HepG2 (cell line): ENCODE data around the gene PYGB. TPM values are rescaled to one million over a fixed set of nuclear protein-coding genes. Genes with fewer than 3 reads are reported as not detected.

Experiments
- ATAC-seq: fragments of 200-7000 bp; cut with Tn5 transposase; 3 replicates; pipeline ENCODE4 v1.9.1; 2020; ENCODE audit warnings: mild to moderate bottlenecking, moderate library complexity
- BruUV-seq: library from RNA; stranded (reverse); fragments of 400-500 nt; replicated peaks from 2 replicates; lab custom pipeline; 2021; lab: Mats Ljungman, UMichigan
- CTCF ChIA-PET: fragments of 300-600 bp; formaldehyde crosslinking; extraction: SDS; loops from one replicate; lab custom pipeline; 2021; ENCODE audit warnings: low total read pairs, inconsistent platforms, low intra/inter-chr PET ratio; lab: Yijun Ruan, JAX
- POLR2A ChIA-PET: fragments of 350-600 bp; sonication (Branson Sonifier 250); formaldehyde crosslinking; loops from one replicate; lab custom pipeline; 2020; ENCODE audit warnings: antibody characterized with exemption, inconsistent platforms; lab: Yijun Ruan, JAX
- DNase-seq: peaks from one replicate; pipeline ENCODE4 v3.0.0-alpha.2; 2015; ENCODE audit warnings: low spot score
- FAIRE-seq: peaks from 3 replicates; lab custom pipeline; 2011; peaks lifted over from hg19 to GRCh38; lab: Jason Lieb, UNC
- H2AFZ ChIP-seq: one replicate; pipeline ENCODE4 v1.6.1; 2011; ENCODE audit warnings: low read length, inconsistent platforms
- H3K27ac ChIP-seq: fragments of 300-600 bp; 3 replicates; pipeline ENCODE4 v1.8.0; 2011; ENCODE audit warnings: mixed run types, mild to moderate bottlenecking, mixed read lengths, low read length, inconsistent platforms; ENCODE audit not compliant: insufficient read depth; ENCODE audit errors: extremely low read length
- H3K27me3 ChIP-seq, 2 experiments: fragments of 200-600 bp in 1 of 2; 2 replicates in 1 of 2; 3 replicates in 1 of 2; pipeline versions ENCODE4 v1.6.0 to v1.8.0; 2011; ENCODE audit warnings: low read length in 2 of 2, mild to moderate bottlenecking in 2 of 2, moderate library complexity in 2 of 2, inconsistent platforms in 1 of 2; ENCODE audit not compliant: insufficient read depth in 2 of 2, control insufficient read depth in 1 of 2
- H3K36me3 ChIP-seq, 2 experiments: fragments of 200-600 bp in 1 of 2; replicated peaks in 1 of 2; 2 replicates in 1 of 2; 3 replicates in 1 of 2; pipeline versions ENCODE4 v1.5.1 to v1.8.0; 2011; ENCODE audit warnings: low read length in 2 of 2, inconsistent platforms in 1 of 2; ENCODE audit not compliant: insufficient read depth in 2 of 2, control insufficient read depth in 1 of 2
- H3K4me1 ChIP-seq: 2 replicates; pipeline ENCODE4 v1.5.1; 2012; ENCODE audit warnings: low read length, inconsistent platforms; ENCODE audit not compliant: insufficient read depth
- H3K4me2 ChIP-seq: 2 replicates; pipeline ENCODE4 v1.6.0; 2011; ENCODE audit warnings: low read depth, low read length, inconsistent platforms
- H3K4me3 ChIP-seq, 3 experiments: fragments of 200-600 bp in 1 of 3; sonication (generic), shearing (Covaris generic) in 1 of 3; replicated peaks in 1 of 3; 2 replicates each; pipeline ENCODE4 v1.5.1; 2011 to 2016; ENCODE audit warnings: low read length in 3 of 3, inconsistent platforms in 2 of 3, low read depth in 2 of 3, mild to moderate bottlenecking in 2 of 3, control low read depth in 1 of 3, mixed read lengths in 1 of 3; ENCODE audit not compliant: insufficient read depth in 1 of 3
- H3K79me2 ChIP-seq: one replicate; pipeline ENCODE4 v1.6.1; 2011; ENCODE audit warnings: low read length, inconsistent platforms; ENCODE audit not compliant: insufficient read depth
- H3K9ac ChIP-seq: 2 replicates; pipeline ENCODE4 v1.6.0; 2011; ENCODE audit warnings: mild to moderate bottlenecking, low read depth, low read length, inconsistent platforms; ENCODE audit not compliant: insufficient read depth
- H3K9me3 ChIP-seq: 2 replicates; pipeline ENCODE4 v1.5.1; 2012; ENCODE audit warnings: mild to moderate bottlenecking, low read length
- H4K20me1 ChIP-seq: 2 replicates; pipeline ENCODE4 v1.6.0; 2011; ENCODE audit warnings: inconsistent platforms, mild to moderate bottlenecking, low read length, moderate library complexity; ENCODE audit not compliant: insufficient read depth
- AGO2 ChIP-seq: fragments of 200-400 bp; formaldehyde crosslinking; optimal IDR thresholded peaks from 2 replicates; pipeline ENCODE3; 2017; ENCODE audit warnings: mild to moderate bottlenecking, low read depth, low read length, moderate library complexity
- NFKB2 ChIP-seq: sonication (generic); formaldehyde crosslinking; IDR thresholded peaks from 2 replicates; pipeline ENCODE4 v1.4.0; 2020; ENCODE audit warnings: missing genetic modification reagents, borderline replicate concordance
- PCBP2 ChIP-seq: fragments of 200-400 bp; formaldehyde crosslinking; optimal IDR thresholded peaks from 2 replicates; pipeline ENCODE3; 2018; ENCODE audit warnings: low read length, low read depth; ENCODE audit not compliant: poor library complexity, severe bottlenecking
- RFX3 ChIP-seq: IDR thresholded peaks from 2 replicates; pipeline ENCODE4 v1.6.1; 2016; ENCODE audit warnings: missing biosample characterization, missing genetic modification reagents
- ZBTB7B ChIP-seq: sonication (generic); formaldehyde crosslinking; IDR thresholded peaks from 2 replicates; pipeline ENCODE4 v1.4.0; 2020; ENCODE audit warnings: missing genetic modification reagents
- WGBS: methylation state at CpG from one replicate; pipeline ENCODE4 v1.1.6; 2017; ENCODE audit warnings: low lambda C conversion rate; 5-methylcytosine and 5-hydroxymethylcytosine counted together
- in situ Hi-C: cut with HindIII; loops from 2 replicates; pipeline ENCODE4 v1.10.0; 2017; ENCODE audit warnings: low pct_unique_long_range_greater_than_20kb; ENCODE audit not compliant: extremely low pct_ligation_motif_present
- intact Hi-C: fragments of 100-400 bp; cut with micrococcal nuclease; formaldehyde crosslinking; loops from one replicate; pipeline ENCODE4 v1.10.0; 2022; ENCODE audit not compliant: unreplicated experiment
- polyA plus RNA-seq, 8 experiments: library from polyadenylated mRNA; depleted of rRNA in 3 of 8; stranded (reverse) in 7 of 8; unstranded in 1 of 8; fragments of >200 nt; fragmentation: Illumina TruSeq in 4 of 8; extraction: Trizol in 4 of 8; gene quantifications; 2 replicates each; pipeline versions ENCODE4 v1.2.1 to v1.2.3, GENCODE V29; 2011 to 2016; ENCODE audit warnings: low read depth in 4 of 8, missing spikeins in 1 of 8, mixed read lengths in 1 of 8; ENCODE audit not compliant: insufficient read depth in 1 of 8
- total RNA-seq, 5 experiments: library from RNA; depleted of rRNA; stranded (reverse); fragments of >200 nt; fragmentation: Illumina TruSeq; extraction: Trizol; gene quantifications; 2 replicates each; pipeline ENCODE4 v1.2.3, GENCODE V29; 2016; ENCODE audit warnings: low read depth in 1 of 5
- TF ChIP-seq, protein P1 (sequence below): sonication (generic); formaldehyde crosslinking; IDR thresholded peaks from 2 replicates; pipeline ENCODE4 v1.5.1; 2020; ENCODE audit warnings: missing genetic modification reagents, mild to moderate bottlenecking, borderline replicate concordance
- TF ChIP-seq, protein P2 (sequence below): sonication (generic); formaldehyde crosslinking; IDR thresholded peaks from 2 replicates; pipeline ENCODE4 v1.4.0; 2020; ENCODE audit warnings: mild to moderate bottlenecking, missing genetic modification reagents

PYGB gene
- total and polyA plus RNA-seq, 2 of the 13 experiments (the other 11 are each of a cell fraction or from before 2014, with no cell fraction given) = 24.2 to 86.3 TPM

DNA sequence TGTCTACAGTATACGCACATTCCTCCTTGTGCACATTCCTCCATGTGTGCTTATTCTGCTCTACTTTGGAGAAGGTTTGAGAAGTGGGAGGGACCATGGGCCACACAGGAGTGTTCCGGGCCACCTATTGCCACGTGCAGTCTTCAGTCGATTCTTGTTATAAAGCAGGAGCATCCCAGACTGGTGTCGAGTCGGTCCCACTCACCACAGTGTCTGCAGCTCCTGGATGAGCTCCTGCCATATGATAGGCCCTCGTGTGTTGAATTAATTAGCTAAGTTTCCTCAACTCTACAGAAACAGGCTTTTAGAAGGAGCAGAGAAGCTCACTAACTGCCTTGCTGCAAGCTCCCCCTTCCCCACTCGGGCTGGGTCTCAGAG, 29.8 kb upstream of the PYGB start:
- ChIA-PET CTCF (no interaction called here), POLR2A (interaction anchor here (1.1 to 1.9 kb wide), 2 partner anchors 15 to 30 kb away, joined by 3 to 6 read pairs; partner anchors contain the start of gene PYGB)
- no peaks in the 10 kb centered on the region for H4K20me1 ChIP-seq
- FAIRE-seq (no peak), DNase-seq (no peak), ATAC-seq (no peak)
- H3K27ac ChIP-seq = no peak overlapping the region
- in situ Hi-C loops (no loop called here), intact Hi-C loops (no loop called here)
- no TSS peak for BruUV-seq
- no peaks in the 10 kb centered on the region for H3K27me3 ChIP-seq
- H2AFZ ChIP-seq = no peak overlapping the region
- no peaks in the 10 kb centered on the region for H3K79me2 ChIP-seq
- peaks cover 43 to 77% of the 10 kb centered on the region in 2 experiments for H3K36me3 ChIP-seq
- no peaks in the 10 kb centered on the region for H3K9me3 ChIP-seq
- no peak overlapping the region for H3K4me2 ChIP-seq
- no peak for TF ChIP-seq PCBP2
- TF ChIP-seq, protein P1, sequence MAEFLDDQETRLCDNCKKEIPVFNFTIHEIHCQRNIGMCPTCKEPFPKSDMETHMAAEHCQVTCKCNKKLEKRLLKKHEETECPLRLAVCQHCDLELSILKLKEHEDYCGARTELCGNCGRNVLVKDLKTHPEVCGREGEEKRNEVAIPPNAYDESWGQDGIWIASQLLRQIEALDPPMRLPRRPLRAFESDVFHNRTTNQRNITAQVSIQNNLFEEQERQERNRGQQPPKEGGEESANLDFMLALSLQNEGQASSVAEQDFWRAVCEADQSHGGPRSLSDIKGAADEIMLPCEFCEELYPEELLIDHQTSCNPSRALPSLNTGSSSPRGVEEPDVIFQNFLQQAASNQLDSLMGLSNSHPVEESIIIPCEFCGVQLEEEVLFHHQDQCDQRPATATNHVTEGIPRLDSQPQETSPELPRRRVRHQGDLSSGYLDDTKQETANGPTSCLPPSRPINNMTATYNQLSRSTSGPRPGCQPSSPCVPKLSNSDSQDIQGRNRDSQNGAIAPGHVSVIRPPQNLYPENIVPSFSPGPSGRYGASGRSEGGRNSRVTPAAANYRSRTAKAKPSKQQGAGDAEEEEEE (CRISPR knock-in tag) = no peak
- TF ChIP-seq ZBTB7B = no peak
- TF ChIP-seq, protein P2, sequence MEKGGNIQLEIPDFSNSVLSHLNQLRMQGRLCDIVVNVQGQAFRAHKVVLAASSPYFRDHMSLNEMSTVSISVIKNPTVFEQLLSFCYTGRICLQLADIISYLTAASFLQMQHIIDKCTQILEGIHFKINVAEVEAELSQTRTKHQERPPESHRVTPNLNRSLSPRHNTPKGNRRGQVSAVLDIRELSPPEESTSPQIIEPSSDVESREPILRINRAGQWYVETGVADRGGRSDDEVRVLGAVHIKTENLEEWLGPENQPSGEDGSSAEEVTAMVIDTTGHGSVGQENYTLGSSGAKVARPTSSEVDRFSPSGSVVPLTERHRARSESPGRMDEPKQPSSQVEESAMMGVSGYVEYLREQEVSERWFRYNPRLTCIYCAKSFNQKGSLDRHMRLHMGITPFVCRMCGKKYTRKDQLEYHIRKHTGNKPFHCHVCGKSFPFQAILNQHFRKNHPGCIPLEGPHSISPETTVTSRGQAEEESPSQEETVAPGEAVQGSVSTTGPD (CRISPR knock-in tag) = no peak
- no peak overlapping the region for H3K4me3 ChIP-seq
- 97% methylated on average over 8 of the region's 8 CpGs for WGBS
- no peak overlapping the region for H3K9ac ChIP-seq
- peaks cover 19% of the 10 kb centered on the region for H3K4me1 ChIP-seq

DNA sequence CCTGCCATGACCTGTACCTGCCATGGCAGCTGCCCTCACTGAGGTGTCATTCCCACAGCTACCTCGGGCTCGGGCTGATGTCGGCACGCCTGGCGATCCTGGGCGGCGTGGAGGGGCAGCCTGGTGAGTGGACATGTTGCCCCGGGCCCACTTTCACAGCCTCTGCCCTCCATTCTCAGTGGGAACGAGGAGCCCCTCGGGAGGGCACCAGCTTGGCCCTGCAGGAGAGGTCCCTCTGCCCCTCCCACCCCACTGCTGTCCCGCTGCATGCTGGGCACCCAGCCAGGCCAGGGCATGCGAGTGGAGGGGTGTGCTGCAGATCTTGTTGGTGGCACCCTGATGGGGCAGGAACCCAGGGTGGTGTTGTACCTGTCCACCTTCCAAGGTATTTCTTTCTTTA, 29.4 kb upstream of the PYGB start:
- Histone ChIP-seq H3K36me3 (peaks cover 39 to 73% of the 10 kb centered on the region in 2 experiments), H4K20me1 (no peaks in the 10 kb centered on the region), H3K27me3 (no peaks in the 10 kb centered on the region), H3K27ac (no peak overlapping the region), H3K4me3 (no peak overlapping the region), H2AFZ (no peak overlapping the region), H3K9me3 (no peaks in the 10 kb centered on the region), H3K9ac (no peak overlapping the region), H3K79me2 (no peaks in the 10 kb centered on the region), H3K4me1 (peaks cover 23% of the 10 kb centered on the region), H3K4me2 (no peak overlapping the region)
- no peak for FAIRE-seq
- BruUV-seq = no TSS peak
- no peak for TF ChIP-seq NFKB2 (CRISPR knock-in tag)
- TF ChIP-seq RFX3 (CRISPR knock-in tag) = no peak
- peak; percentile 82 for TF ChIP-seq AGO2
- no peak for ATAC-seq
- 98% methylated on average over 12 of the region's 12 CpGs for WGBS
- POLR2A ChIA-PET = interaction anchor here (1.1 to 1.9 kb wide), 2 partner anchors 14 to 29 kb away, joined by 3 to 6 read pairs; partner anchors contain the start of gene PYGB
- in situ Hi-C loops = no loop called here
- no peak for DNase-seq
- intact Hi-C loops = no loop called here
- CTCF ChIA-PET = no interaction called here
